22Rv1 (cell line): ENCODE measurements around the gene LRRN2.

Experiments
- ZFX ChIP-seq: fragments of 450-650 bp; IDR thresholded peaks from 2 replicates; pipeline ENCODE4 v1.6.1; 2017; ENCODE audit warnings: antibody characterized with exemption, borderline replicate concordance
- TF ChIP-seq, protein P1 (sequence below): fragments of 450-650 bp; IDR thresholded peaks from 2 replicates; pipeline ENCODE4 v1.5.1; 2017; ENCODE audit warnings: mild to moderate bottlenecking

GRCh38 chr1:204703826-204704612 lies 18.5 kb upstream of the LRRN2 start:
- TF ChIP-seq, protein P1, sequence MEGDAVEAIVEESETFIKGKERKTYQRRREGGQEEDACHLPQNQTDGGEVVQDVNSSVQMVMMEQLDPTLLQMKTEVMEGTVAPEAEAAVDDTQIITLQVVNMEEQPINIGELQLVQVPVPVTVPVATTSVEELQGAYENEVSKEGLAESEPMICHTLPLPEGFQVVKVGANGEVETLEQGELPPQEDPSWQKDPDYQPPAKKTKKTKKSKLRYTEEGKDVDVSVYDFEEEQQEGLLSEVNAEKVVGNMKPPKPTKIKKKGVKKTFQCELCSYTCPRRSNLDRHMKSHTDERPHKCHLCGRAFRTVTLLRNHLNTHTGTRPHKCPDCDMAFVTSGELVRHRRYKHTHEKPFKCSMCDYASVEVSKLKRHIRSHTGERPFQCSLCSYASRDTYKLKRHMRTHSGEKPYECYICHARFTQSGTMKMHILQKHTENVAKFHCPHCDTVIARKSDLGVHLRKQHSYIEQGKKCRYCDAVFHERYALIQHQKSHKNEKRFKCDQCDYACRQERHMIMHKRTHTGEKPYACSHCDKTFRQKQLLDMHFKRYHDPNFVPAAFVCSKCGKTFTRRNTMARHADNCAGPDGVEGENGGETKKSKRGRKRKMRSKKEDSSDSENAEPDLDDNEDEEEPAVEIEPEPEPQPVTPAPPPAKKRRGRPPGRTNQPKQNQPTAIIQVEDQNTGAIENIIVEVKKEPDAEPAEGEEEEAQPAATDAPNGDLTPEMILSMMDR = no peak
- no peak for TF ChIP-seq ZFX
